SK-N-SH (cell line): ENCODE measurements around the gene NEDD8. TPM values are rescaled to one million over a fixed set of nuclear protein-coding genes. Genes with fewer than 3 reads are reported as not detected.

Experiments
- CTCF ChIA-PET: fragments of 300-600, 350-600 bp; formaldehyde crosslinking; extraction: SDS; loops from one replicate; lab custom pipeline; 2021; lab: Yijun Ruan, JAX
- POLR2A ChIA-PET: fragments of 350-600 bp; sonication (Branson Sonifier 250); formaldehyde crosslinking; extraction: SDS; loops from one replicate; lab custom pipeline; 2020; ENCODE audit warnings: antibody characterized with exemption, inconsistent platforms; lab: Yijun Ruan, JAX
- DNase-seq: peaks from one replicate; pipeline ENCODE4 v3.0.0; 2012
- H2AFZ ChIP-seq: fragments of 200-600 bp; sonication (generic); 2 replicates; pipeline ENCODE4 v1.8.1; 2016; ENCODE audit warnings: antibody characterized with exemption, mild to moderate bottlenecking, low read depth
- H3F3A ChIP-seq: fragments of 200-600 bp; sonication (generic); replicated peaks from 2 replicates; pipeline ENCODE3; 2016; ENCODE audit warnings: antibody characterized with exemption, mild to moderate bottlenecking; ENCODE audit not compliant: insufficient read depth
- H3K27ac ChIP-seq, 2 experiments: fragments of 200-500 bp in 1 of 2; fragments of 200-600 bp in 1 of 2; sonication (Bioruptor generic) in 1 of 2; sonication (generic), shearing (Covaris generic) in 1 of 2; 2 replicates each; pipeline versions ENCODE4 v1.5.1 to v1.6.1; 2014 to 2016; ENCODE audit warnings: low read depth in 2 of 2, inconsistent platforms in 1 of 2, low read length in 1 of 2, mild to moderate bottlenecking in 1 of 2, mixed read lengths in 1 of 2
- H3K27me3 ChIP-seq: fragments of 200-600 bp; sonication (generic), shearing (Covaris generic); 2 replicates; pipeline ENCODE4 v1.6.1; 2016; ENCODE audit warnings: mixed run types; ENCODE audit not compliant: insufficient read depth
- H3K36me3 ChIP-seq, 2 experiments: fragments of 200-500 bp in 1 of 2; fragments of 200-600 bp in 1 of 2; sonication (Bioruptor generic) in 1 of 2; sonication (generic) in 1 of 2; replicated peaks in 1 of 2; 2 replicates each; pipeline versions ENCODE3 to v1.5.1; 2014 to 2016; ENCODE audit warnings: low read length in 1 of 2, mild to moderate bottlenecking in 1 of 2; ENCODE audit not compliant: insufficient read depth in 2 of 2, control insufficient read depth in 1 of 2
- H3K4me1 ChIP-seq, 2 experiments: fragments of 200-500 bp in 1 of 2; fragments of 200-600 bp in 1 of 2; sonication (Bioruptor generic) in 1 of 2; sonication (generic), shearing (Covaris generic) in 1 of 2; 2 replicates each; pipeline versions ENCODE4 v1.5.1 to v1.6.1; 2014 to 2016; ENCODE audit warnings: low read depth in 1 of 2, low read length in 1 of 2, mixed run types in 1 of 2; ENCODE audit not compliant: insufficient read depth in 2 of 2, control insufficient read depth in 1 of 2
- H3K4me2 ChIP-seq: fragments of 200-600 bp; sonication (generic), shearing (Covaris generic); 2 replicates; pipeline ENCODE4 v1.6.1; 2017; ENCODE audit warnings: mixed run types
- H3K4me3 ChIP-seq, 2 experiments: fragments of 200-500 bp in 1 of 2; fragments of 200-600 bp in 1 of 2; sonication (Bioruptor generic) in 1 of 2; sonication (generic), shearing (Covaris generic) in 1 of 2; 2 replicates each; pipeline versions ENCODE4 v1.5.1 to v1.8.1; 2014 to 2016; ENCODE audit warnings: low read depth in 2 of 2, inconsistent platforms in 1 of 2, low read length in 1 of 2, mild to moderate bottlenecking in 1 of 2, mixed read lengths in 1 of 2, moderate library complexity in 1 of 2
- H3K79me2 ChIP-seq: fragments of 200-600 bp; sonication (generic); 2 replicates; pipeline ENCODE4 v1.8.1; 2017; ENCODE audit warnings: mild to moderate bottlenecking; ENCODE audit not compliant: insufficient read depth
- H3K9ac ChIP-seq: fragments of 200-600 bp; sonication (generic); 2 replicates; pipeline ENCODE4 v1.6.1; 2017; ENCODE audit warnings: mixed run types
- H3K9me2 ChIP-seq: fragments of 200-600 bp; sonication (generic); 2 replicates; pipeline ENCODE4 v1.6.1; 2017; ENCODE audit warnings: mixed run types
- H3K9me3 ChIP-seq: fragments of 200-600 bp; sonication (generic); 2 replicates; pipeline ENCODE4 v1.6.1; 2017; ENCODE audit warnings: mixed run types, mild to moderate bottlenecking, moderate library complexity
- H4K20me1 ChIP-seq: fragments of 200-600 bp; sonication (generic); 2 replicates; pipeline ENCODE4 v1.6.1; 2017; ENCODE audit warnings: mild to moderate bottlenecking, mixed run types; ENCODE audit not compliant: insufficient read depth
- GATA2 ChIP-seq: sonication (generic); formaldehyde crosslinking; IDR thresholded peaks from 2 replicates; pipeline ENCODE4 v1.5.0; 2020; ENCODE audit warnings: mild to moderate bottlenecking, missing genetic modification reagents
- PBX3 ChIP-seq: IDR thresholded peaks from 2 replicates; pipeline ENCODE4; 2012
- POLR2AphosphoS5 ChIP-seq: IDR thresholded peaks from 2 replicates; pipeline ENCODE4 v1.6.1; 2012; ENCODE audit warnings: low read depth, low read length
- RAD21 ChIP-seq: IDR thresholded peaks from 2 replicates; pipeline ENCODE4 v1.6.1; 2012; ENCODE audit warnings: mild to moderate bottlenecking, low read length
- RCOR1 ChIP-seq: fragments of 150-350 bp; IDR thresholded peaks from 2 replicates; pipeline ENCODE4 v1.6.1; 2017; ENCODE audit warnings: antibody characterized with exemption, low read length
- REST ChIP-seq: IDR thresholded peaks from 2 replicates; pipeline ENCODE4 v1.6.1; 2012; ENCODE audit warnings: mild to moderate bottlenecking, low read depth, low read length, moderate library complexity
- USF1 ChIP-seq: IDR thresholded peaks from 2 replicates; pipeline ENCODE4 v1.4.0; 2012; ENCODE audit warnings: low read depth, borderline replicate concordance
- USF2 ChIP-seq: fragments of 150-350 bp; IDR thresholded peaks from 2 replicates; pipeline ENCODE4 v1.6.1; 2017; ENCODE audit warnings: antibody characterized with exemption, low read length, low read depth, borderline replicate concordance
- ZBTB33 ChIP-seq: IDR thresholded peaks from 2 replicates; pipeline ENCODE4 v1.4.0; 2012; ENCODE audit warnings: low read depth, borderline replicate concordance
- WGBS: methylation state at CpG from one replicate; pipeline ENCODE4 v1.1.6; 2017; ENCODE audit warnings: low lambda C conversion rate; 5-methylcytosine and 5-hydroxymethylcytosine counted together
- polyA plus RNA-seq, 3 experiments: library from polyadenylated mRNA; depleted of rRNA; stranded (reverse); fragments of >200 nt; gene quantifications; 2 replicates each; pipeline ENCODE4 v1.2.3, GENCODE V29; 2012

Gene NEDD8
- polyA plus RNA-seq, 1 of the 3 experiments (the other 2 are of a cell fraction) = 534 TPM

GRCh38 chr14:24182110-24182882 is 49.9 kb downstream of the NEDD8 start (continued):
- no peak for TF ChIP-seq ZBTB33

GRCh38 chr14:24181371-24182077 is 50.6 kb downstream of the NEDD8 start:
- H4K20me1 ChIP-seq = no peaks in the 10 kb centered on the region
- TF ChIP-seq POLR2AphosphoS5 (no peak; the same call in 1 of the 2 replicates), RAD21 (no peak), RCOR1 (no peak), USF2 (no peak), PBX3 (no peak), GATA2 (no peak), USF1 (no peak), REST (no peak)
- peaks cover 11% of the 10 kb centered on the region for H3F3A ChIP-seq
- H3K9ac ChIP-seq = no peak overlapping the region
- peaks cover under 1% of the 10 kb centered on the region; the same call in 1 of the 2 replicates for H3K79me2 ChIP-seq
- peaks cover 15 to 95% of the 10 kb centered on the region in 2 experiments for H3K36me3 ChIP-seq
- H3K4me2 ChIP-seq = no peak overlapping the region
- no peak for DNase-seq
- H3K9me2 ChIP-seq = no peaks in the 10 kb centered on the region
- ChIA-PET CTCF (interaction anchor here (0.9 to 2.4 kb wide), 3 partner anchors 21 to 124 kb away, joined by 3 to 11 read pairs (median 3); partner anchors contain the start of gene IRF9), POLR2A (interaction anchor here (0.8 to 3.3 kb wide), 4 partner anchors 9 to 20 kb away, joined by 4 to 21 read pairs (median 10); partner anchors contain the start of genes IRF9, REC8 and TM9SF1)
- no peaks in the 10 kb centered on the region for H3K27me3 ChIP-seq
- WGBS = 100% methylated on average over 2 of the region's 19 CpGs
- no peak overlapping the region for H3K4me3 ChIP-seq
- peaks cover 0 to 11% of the 10 kb centered on the region in 2 experiments; a peak in 2 of 4 replicates for H3K4me1 ChIP-seq
- H3K9me3 ChIP-seq = no peaks in the 10 kb centered on the region
- H2AFZ ChIP-seq = no peak overlapping the region
- no peak overlapping the region; a peak in 1 of 4 replicates for H3K27ac ChIP-seq
